Activated T-cell treated with anti-CD3 and anti-CD28 coated beads, Interleukin-2, amount 50 U/mL, for 48 hours (primary cell): ENCODE measurements around the gene GLRX2.

Source experiments
- DNase-seq, 2 experiments: peaks; one replicate each; pipeline ENCODE4 v3.0.0-alpha.2; 2020

The GLRX2 gene

DNA sequence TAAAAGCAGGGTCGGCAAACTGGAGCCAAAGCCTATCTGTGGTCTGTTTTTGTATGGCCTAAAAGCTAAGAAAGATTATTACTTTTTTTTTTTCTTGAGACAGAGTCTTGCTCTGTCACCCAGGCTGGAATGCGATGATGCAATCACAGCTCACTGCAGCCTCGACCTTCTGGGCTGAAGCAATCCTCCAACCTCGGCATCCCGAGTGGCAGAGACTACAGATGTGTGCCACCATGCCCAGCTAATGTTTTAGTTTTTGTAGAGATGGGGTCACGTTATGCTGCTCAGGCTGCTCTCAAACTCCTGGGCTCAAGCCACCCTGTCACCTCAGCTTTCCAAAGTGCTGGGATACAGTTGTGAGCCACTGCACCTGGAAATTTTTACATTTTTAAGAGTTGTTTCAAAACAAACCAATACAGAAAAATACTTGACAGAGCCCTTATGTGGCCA, 6.5 kb upstream of the GLRX2 start:
- DNase-seq, result no peak

DNA sequence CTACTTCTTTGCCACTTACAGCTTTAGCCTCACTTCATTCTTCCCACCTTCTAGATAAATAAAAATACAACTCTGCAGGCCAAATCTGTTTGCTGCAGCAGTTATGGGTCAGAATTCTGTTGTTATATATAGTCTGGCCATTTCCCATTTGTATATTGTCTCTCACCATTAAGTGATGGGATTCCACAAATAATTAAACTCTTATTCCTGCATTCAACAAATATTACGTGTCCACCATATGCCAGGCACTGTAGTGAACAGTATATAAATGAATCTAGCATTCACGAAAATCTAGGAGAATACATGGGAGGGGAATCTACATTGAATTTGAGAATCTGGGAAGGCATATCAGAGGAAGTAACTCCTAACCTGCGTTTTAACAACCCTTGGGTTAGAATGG, 5.7 kb upstream of the GLRX2 start:
- DNase-seq, result no peak

DNA sequence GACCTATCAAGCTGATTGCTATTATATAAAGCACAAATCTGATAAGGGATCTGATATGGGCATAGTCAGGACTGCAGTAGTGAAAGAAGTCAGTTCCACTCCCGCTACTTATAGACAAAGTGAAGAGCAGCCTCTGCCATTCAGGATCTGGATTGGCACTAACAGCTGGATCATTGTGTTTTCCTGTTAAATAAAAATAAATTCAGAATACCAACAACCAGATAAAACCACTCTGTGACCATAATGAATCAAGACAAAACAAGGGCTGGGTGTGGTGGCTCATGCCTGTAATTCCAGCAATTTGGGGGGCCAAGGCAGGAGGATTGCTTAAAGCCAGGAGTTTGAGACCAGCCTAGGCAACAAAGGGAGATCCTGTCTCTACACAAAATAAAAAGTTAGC, 5.0 kb upstream of the GLRX2 start:
- no peak for DNase-seq

DNA sequence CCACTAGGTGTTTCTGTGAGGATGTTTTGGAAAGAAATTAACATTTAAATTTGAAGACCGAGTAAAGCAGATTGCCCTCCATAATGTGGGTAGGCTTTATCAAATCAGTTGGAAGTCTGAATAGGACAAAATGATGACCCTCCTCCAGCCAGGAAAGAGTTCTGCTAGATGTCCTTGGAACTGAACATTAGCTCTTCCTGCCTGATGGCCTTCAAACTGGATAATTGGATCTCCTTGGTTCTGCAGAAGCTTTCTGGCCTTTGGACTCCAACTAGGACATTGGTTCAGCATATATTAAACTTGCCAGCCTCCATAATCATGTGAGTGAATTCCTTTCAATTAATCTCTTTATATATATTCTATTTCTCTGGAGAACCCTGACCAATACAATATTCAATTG, 4.4 kb upstream of the GLRX2 start:
- no peak for DNase-seq

DNA sequence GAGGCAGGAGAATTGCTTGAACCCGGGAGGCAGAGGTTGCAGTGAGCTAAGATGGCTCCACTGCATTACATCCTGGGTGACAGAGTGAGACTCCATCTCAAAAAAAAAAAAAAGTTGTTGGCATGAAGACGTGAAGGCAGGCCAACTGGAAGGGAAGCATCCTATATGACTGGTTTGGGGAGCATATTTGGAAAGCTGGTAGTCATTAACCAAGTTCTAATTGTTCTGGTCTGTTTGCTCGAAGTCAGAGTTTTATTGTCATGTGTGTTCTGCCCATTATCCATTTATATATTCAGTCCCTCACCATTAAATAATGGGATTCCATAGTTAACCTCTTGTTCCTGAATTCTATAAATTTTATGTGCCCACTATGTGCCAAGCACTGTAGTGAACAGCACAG, 3.3 kb upstream of the GLRX2 start:
- DNase-seq, result no peak

DNA sequence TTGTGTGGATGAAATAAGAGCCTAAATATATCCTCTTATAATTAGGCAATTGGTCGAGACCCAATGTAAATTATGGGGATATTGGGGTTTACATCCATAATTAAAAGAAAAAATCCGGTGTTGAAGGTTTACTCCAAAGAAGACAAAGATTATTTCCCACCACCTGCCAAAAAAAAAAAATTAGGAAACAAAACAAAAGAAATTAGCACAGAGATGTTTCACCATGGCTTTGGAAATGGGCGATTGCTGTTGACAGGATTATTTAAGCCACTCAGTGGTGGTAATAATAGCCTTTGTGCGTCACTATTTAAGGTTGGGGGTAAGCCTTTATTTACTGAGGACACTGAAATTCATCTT, 585 bp upstream of the GLRX2 start:
- DNase-seq, result no peak

DNA sequence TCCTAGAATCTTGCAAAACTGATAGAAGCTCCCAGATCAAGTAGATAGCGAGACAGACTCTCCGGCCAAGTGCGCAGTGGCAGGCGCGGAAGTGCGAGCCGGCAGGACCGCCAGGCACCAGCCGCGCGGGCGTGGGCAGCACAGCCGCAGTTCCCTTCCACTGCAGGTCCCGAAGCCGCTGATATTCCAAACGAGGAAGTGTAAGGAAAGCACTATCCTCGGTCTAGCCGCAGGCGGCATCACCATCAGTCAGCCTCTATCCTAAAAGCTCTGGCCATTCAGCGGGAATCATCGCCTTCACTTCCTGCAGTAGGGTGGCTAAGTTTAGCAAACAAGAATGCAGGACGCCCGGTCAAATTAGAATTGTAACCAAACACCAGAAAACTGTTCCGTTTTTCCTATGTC, 710 bp downstream of the GLRX2 start:
- peak; percentile 46 to 55 for DNase-seq

DNA sequence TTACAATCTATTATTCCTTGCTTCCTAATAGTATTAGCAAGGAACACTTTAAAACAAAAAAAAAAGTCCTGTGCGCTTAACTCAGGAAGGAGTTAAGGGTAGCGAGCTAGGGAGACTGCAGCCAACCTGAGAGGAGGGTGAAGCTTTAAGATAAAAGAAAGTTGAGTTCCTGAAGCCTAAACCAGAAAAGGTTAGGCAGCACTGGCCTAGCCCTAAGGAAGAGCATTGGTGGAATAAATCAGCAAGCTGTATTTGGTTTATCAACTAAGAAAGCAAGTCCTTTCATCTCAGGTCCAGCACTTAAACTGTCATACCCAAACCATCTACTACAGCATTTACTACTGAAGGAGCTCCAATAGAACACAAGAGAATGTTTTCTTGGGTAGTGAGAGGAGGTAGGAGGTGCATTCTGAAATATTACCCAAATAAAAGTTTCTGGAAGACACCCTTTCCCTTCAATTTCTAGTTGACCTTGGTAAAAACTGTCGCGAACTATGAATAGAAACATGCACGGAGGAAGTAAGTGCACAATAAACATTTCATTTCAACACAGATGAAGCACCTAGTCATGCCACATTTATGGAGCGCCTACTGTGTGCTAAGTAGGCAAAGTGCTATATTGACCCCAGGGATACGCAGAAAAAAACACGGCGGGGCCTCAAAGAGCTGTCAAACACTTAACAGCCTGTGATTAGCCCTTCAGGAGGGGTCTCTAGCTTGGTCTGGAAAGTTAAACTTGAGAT, 1.3 kb downstream of the GLRX2 start:
- DNase-seq, result no peak

DNA sequence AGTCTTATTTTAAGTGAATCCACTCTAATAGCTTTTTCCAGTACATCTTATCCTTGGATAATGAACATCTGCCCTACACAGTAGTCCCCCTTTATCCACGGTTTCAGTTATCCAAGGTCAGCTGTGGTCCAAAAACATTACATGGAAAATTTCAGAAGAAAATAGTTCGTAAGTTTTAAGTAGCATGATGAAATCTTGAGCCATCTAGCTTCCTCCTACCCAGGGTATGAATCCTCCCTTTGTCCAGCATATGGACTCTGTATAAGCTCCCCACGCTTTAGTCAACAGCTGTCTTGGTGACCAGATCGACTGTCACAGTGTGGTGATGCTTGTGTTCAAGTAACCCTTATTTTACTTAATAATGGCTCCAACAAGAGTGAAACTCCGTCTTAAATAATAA, 2.6 kb downstream of the GLRX2 start:
- DNase-seq, result no peak

DNA sequence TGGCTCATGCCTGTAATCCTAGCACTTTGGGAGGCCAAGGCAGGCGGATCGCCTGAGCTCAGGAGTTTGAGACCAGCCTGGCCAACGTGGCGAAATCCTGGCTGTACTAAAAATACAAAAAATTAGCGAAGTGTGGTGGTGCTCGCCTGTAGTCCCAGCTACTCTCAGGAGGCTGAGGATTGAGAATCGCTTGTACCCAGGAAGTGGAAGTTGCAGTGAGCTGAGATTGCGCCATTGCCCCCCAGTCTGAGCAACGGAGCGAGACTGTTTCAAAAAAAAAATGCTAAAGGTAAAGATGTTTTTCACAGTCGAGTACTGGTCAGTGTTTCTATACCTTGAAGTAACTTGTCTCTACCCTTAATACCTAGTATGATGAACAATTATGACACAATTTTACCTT, 11.1 kb downstream of the GLRX2 start:
- no peak for DNase-seq

DNA sequence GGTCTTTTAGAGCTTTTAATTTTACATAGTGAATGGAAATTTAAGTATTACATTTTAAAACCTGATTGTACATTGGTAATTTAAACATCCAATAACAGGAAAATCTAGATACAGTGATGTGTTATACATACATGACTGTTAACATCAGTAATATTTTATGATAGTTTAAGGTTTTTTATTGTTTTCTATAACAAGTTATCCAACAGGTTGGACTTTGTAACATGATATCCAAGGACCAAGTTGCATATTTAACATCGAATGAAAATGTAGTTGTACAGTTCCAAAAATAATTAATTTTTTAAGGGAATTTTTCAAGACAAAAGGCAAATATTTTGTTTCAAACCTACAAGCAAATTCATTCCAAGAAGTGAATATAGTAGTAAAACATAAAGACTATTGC, 14.3 kb downstream of the GLRX2 start:
- no peak for DNase-seq

DNA sequence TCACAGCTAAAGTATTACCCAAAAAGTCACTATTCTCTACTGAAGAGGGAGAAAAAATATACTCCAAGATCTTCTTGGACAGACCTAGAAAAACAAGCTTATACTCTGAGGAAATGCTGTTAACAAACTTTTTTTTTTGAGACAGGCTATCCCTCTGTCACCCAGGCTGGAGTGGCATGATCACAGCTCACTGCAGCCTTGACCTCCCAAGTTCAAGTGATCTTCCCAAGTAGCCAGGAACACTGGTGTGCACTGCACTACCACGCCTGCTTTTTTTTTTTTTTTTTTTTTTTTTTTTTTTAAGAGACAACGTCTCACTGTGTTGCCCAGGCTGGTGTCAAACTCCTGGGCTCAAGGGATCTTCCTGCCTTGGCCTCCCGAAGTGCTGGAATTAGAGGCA, 17.3 kb downstream of the GLRX2 start:
- DNase-seq, result no peak

DNA sequence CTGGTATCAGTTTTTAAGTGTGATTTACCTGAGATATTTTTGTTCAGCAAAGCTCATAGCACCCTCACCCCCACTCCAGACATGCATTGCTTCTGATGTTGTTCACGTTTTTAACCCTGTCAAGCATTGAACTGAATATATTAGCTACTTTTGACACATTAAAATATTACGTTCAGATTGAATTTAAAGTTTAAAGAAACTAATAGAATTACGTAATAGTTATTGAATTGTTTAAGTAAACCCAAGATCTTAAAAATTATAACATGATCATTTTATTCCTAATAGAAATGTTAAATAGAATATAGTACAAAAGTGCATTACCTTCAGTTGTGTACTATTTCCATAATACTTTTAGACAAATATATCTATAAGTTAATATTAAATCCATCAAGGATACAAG, 18.9 kb downstream of the GLRX2 start:
- no peak for DNase-seq

DNA sequence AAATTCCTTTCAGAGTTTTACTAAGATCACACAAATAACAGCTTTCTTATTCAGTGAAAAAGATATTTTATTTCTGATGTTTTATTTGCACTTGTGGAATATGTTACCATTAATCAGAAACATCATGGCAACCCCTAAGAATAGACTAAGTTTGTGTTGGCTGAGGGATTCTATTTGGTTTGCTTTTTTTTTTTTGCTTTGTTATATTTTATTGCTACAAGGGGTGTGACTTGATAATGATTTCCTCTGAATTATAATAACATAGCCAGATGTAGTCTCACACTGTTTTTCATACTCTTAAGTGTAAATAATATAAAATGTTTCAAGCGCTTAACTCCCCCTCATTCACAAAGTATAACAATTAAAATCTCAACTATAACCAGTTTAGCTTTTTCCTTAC, 20.0 kb downstream of the GLRX2 start:
- DNase-seq, result no peak

DNA sequence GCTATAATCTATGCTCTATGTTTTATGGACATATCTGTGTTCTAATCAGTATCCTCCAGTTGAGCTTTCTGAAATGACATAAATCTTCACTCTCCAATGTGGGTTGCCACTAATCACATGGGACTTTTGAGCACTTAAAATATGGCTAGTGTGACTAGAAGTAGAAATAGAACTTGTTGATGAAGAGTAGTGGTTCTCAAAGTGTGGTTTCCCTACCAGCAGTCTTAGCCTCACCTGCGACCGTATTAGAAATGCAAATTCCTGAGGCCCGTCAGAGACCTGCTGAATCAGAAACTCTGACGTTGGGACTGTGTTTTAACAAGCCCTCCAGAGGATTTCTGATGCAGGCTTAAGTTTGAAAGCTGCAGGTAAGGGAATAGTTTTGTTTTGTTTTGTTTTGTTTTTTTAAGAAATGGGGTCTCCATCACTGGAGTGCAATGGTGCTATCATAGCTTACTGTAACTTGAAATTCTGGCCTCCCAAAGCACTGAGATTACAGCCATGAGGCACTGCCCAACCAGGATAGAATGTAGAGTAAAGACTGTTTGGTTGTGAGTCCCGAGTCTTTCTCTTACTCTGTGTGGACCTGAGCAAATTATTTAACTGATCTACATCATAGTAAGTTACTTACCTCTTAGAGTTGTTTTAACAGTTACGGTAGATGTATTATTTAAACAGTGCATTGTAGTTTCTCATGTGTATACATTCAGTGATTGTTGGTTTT, 21.7 kb downstream of the GLRX2 start:
- DNase-seq, result no peak

DNA sequence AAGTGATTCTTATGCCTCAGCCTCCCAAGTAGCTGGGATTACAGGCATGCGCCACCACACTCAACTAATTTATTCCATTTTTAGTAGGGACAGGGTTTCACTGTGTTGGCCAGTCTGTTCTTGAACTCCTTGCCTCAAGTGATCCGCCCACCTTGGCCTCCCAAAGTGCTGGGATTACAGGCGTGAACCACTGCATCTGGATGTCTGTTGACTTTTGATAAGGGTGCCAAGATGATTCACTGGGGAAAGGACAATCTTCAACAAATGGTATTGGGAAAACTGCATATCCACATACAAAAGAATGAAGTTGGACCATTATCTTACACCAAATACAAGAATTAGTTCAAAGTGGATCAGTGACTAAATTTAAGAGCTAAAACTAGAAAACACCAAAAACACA, 26.0 kb downstream of the GLRX2 start:
- DNase-seq, result no peak

DNA sequence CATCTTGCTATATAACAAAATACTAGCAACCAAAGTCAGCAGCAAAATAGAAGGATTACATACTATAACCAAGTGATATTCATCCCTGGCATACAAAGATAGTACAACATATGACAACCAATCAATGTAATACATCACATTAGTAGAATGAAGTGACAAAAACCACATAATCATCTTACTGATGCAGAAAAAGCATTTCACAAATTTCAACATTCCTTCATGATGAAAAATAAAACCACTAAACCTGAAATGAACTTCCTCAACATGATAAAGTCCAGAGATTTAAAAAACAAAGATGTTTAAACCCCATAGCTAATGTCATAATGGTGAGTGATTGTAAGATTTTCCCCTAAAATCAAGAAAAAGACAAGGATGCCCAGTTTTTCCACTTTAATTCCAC, 27.2 kb downstream of the GLRX2 start:
- no peak for DNase-seq

DNA sequence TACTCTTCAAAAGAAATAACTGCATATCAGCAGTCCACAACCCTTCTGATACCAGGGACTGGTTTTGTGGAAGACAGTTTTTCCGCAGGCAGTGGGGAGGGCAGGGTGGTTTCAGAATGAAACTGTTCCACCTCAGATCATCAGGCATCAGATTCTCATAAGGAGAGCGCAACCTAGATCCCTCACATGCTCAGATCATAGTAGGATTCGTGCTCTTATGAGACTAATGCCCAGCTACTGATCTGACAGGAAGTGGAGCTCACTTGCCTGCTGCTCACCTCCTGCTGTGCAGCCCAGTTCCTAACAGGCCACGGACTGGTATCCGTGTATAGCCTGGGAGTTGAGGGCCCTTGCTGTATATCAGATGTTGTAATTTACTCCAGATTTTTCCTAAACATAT, 34.3 kb downstream of the GLRX2 start:
- peak; percentile 30 to 40 for DNase-seq

DNA sequence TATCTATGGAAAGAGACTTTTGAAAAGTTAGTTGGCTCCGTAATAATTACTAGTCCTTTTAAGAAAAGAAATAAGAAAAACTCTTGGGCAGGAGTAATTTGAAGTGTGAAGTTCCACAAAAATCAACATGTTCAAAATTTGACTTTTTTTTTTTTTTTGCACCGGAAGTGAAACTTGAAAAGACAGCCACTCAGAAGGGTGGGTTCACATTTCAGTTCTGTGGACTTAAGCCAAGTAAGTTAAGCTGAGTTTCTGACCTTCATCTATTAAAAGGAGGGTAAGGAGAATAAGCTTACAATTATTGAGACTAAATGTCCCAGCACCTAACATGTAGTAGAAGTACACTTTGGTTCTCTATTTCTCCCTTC, 34.8 kb downstream of the GLRX2 start:
- DNase-seq, result no peak

DNA sequence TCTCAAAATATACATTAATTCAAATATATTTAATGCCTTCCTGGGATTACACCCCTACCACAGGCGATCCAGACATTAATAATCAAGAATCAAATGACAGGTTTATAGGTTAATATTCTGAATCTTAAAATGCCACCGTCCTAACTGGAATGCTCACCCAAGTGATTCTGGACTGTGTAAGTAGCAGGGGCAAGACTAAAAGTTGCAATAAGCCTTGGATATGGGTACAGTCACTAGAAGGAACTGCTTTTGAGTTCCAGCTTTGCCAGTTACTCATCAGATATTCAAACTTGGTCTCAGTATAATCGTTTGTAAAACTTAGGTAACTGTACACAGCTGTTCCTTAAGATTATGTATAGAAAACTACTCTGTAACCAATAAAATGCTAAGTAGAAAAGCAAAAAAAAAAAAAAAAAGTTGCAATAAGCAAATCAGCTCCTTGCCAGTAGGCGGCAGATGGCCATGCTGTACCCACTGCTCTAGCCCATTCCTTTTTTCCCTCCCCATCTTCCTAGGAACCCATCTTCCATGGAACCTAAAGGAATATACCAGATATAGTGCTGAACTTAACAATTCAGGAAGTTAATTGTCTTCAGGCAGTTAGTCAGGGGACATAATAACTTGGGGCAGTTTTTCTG, 35.3 kb downstream of the GLRX2 start:
- DNase-seq, result no peak

DNA sequence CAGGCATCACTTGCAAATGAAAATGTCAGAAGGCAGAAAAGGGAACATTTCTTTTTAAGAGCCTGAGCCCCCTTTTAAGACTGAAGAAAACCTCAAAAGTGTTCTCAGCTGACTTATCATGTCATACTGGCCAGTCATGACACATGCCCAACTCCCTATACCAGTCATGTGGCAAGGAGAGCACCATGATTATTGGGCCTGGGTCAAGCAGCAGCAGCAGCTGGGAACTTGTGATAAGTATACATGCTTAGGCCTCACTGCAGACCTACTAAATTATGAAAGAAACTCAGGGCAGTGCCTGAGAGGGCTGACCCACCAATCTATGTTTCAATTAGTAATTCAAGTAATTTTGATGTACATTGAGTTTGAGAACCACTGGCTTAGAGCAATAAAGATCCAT, 37.2 kb downstream of the GLRX2 start:
- no peak for DNase-seq

DNA sequence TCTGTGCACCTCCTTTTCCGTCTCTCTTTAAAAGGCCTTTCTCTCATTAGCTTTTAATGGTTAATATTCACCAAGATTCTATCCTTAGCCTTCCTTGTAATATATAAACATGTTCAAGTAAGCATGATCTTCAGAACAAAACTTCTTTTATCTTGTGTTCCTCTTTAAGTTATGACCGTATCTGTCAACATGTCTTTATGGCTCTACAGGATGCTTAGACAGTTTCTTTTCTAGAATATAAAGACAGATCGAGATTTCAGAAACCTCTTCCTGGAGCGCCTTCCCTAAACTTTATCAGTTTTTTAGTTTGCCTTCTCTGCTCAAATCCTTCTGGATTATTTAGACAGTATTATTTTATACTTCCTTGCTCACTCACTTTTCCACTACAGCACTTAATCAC, 38.6 kb downstream of the GLRX2 start:
- no peak for DNase-seq

DNA sequence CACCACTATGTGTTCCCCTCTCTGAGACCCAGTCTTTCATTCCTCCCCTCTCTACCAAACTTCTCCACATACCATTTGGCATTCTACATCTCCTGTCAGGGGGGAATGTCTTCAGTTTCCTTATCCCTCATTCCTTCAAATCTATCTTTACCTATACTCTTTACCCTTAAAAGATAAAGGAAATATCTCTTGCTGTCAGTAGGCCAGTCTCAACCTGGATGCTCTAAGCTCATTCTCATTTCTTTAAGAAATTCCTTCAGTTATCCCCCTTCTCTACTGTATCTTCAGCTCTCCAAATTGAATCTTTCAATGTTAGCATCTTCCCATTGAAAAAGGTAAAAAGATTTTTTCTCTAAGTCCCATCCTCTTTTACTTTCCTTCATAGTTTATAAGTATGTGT, 39.3 kb downstream of the GLRX2 start:
- no peak for DNase-seq

DNA sequence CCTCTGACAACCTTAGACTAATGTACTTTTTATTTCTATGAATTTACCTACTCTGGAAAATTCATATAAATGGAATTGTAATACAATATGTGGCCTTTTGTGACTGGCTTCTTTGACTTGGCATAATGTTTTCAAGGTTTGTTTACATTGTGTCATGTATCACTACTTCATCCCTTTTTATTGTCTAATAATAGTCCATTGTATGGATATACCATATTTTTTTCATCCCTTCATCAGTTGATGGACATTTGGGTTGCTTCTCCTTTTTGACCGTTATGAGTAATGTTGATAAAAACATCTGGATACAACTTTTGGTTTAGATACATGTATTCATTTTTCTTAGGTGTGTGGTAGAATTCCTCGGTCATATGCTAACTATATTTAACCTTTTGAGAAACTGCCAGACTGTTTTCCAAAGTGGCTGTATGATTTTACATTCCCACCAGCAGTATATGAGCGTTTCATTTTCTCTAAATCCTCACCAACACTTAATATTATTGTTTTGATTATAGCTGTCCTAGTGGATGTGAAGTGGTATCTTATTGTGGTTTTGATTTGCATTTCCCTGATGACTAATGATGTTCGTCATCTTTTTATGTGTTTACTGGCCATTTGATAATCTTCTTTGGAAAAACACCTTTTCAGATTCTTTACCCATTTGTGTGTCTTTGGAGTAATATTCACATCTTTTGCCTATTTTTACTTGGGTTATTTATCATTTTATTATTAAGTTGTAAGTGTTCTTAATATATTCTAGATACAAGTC, 42.3 kb downstream of the GLRX2 start:
- no peak for DNase-seq
